NCI-H1436 treated with DMSO at 0.1 percent for 48 hours (cell line): ENCODE data around the gene MBP.
"Not testable (repeated sequence)": the region's sequence is repeated elsewhere in the genome, so short reads cannot be mapped to it uniquely, and the experiment has no call there.

ENCODE experiments used
- DNase-seq: peaks from one replicate; lab custom pipeline; 2025; lab: John Stamatoyannopoulos, UW

MBP gene

GRCh38 chr18:76970770-76971559 lies 161.6 kb downstream of the MBP start:
- no peak for DNase-seq

- DNase-seq = no peak
Measured at GRCh38 chr18:76967721-76968472, 164.7 kb downstream of the MBP start.

- DNase-seq = not testable (repeated sequence)
Measured at GRCh38 chr18:76967299-76967698, 165.3 kb downstream of the MBP start.

GRCh38 chr18:76965555-76966151 lies 166.9 kb downstream of the MBP start:
- peak; percentile 17 for DNase-seq

GRCh38 chr18:76963936-76964335 lies 168.6 kb downstream of the MBP start:
- no peak for DNase-seq

- DNase-seq = no peak
Measured at GRCh38 chr18:76962851-76963250, 169.7 kb downstream of the MBP start.

- DNase-seq = no peak
Measured at GRCh38 chr18:76960528-76961035, 172.0 kb downstream of the MBP start.

- DNase-seq = no peak
Measured at GRCh38 chr18:76959605-76960004, 173.0 kb downstream of the MBP start.

GRCh38 chr18:76958692-76959341 lies 173.8 kb downstream of the MBP start:
- no peak for DNase-seq

GRCh38 chr18:76957384-76958355 lies 174.9 kb downstream of the MBP start:
- no peak for DNase-seq

- DNase-seq = no peak
Measured at GRCh38 chr18:76956648-76957047, 175.9 kb downstream of the MBP start.

GRCh38 chr18:76955524-76956170 lies 176.9 kb downstream of the MBP start:
- DNase-seq = no peak

GRCh38 chr18:76953583-76954233 lies 178.9 kb downstream of the MBP start:
- DNase-seq = no peak

- DNase-seq = no peak
Measured at GRCh38 chr18:76953156-76953555, 179.4 kb downstream of the MBP start.

GRCh38 chr18:76952747-76953146 lies 179.8 kb downstream of the MBP start:
- no peak for DNase-seq

GRCh38 chr18:76951456-76952247 lies 180.9 kb downstream of the MBP start:
- DNase-seq = no peak

GRCh38 chr18:76948345-76948744 lies 184.2 kb downstream of the MBP start:
- no peak for DNase-seq

GRCh38 chr18:76944346-76944745 lies 188.2 kb downstream of the MBP start:
- not testable (repeated sequence) for DNase-seq
